Tibial artery (tissue), 4 donors: ENCODE data around the gene CARMIL1.

Source experiments
- DNase-seq, 2 donors: peaks; one replicate each; pipeline ENCODE4 v3.0.0-alpha.2; 2019
- H3K27ac ChIP-seq, 2 donors: fragments of 200-600 bp; sonication (generic) in 1 of 2; 1 replicate in 1 of 2; 2 replicates in 1 of 2; pipeline ENCODE4 v1.5.1; 2018 to 2019; ENCODE audit warnings: mild to moderate bottlenecking in 1 of 2
- H3K27me3 ChIP-seq, 2 donors: fragments of 200-600 bp; sonication (generic) in 1 of 2; one replicate each; pipeline versions ENCODE4 v1.5.1 to v1.6.0; 2016 to 2019
- H3K36me3 ChIP-seq, 3 donors: fragments of 200-600 bp; sonication (generic) in 2 of 3; one replicate each; pipeline ENCODE4 v1.5.1; 2016 to 2019; ENCODE audit warnings: mild to moderate bottlenecking in 2 of 3
- H3K4me1 ChIP-seq, 4 donors: fragments of 200-600 bp; sonication (generic) in 2 of 4; 1 replicate in 3 of 4; 2 replicates in 1 of 4; pipeline ENCODE4 v1.5.1; 2016 to 2019
- H3K4me3 ChIP-seq, 2 donors: fragments of 200-600 bp; sonication (generic) in 1 of 2; 1 replicate in 1 of 2; 2 replicates in 1 of 2; pipeline ENCODE4 v1.5.1; 2018 to 2019; ENCODE audit warnings: mild to moderate bottlenecking in 2 of 2
- H3K9me3 ChIP-seq, 3 donors: fragments of 200-600 bp; sonication (generic) in 1 of 3; one replicate each; pipeline ENCODE4 v1.5.1; 2016 to 2019
- CTCF ChIP-seq, 2 experiments: fragments of 200-600 bp in 1 of 2; fragments of 450-650 bp in 1 of 2; IDR thresholded peaks; one replicate each; pipeline ENCODE4 v1.5.1; 2017 to 2019; ENCODE audit warnings: antibody characterized with exemption in 2 of 2, mild to moderate bottlenecking in 1 of 2, moderate library complexity in 1 of 2
- intact Hi-C: fragments of 100-400 bp; cut with DNase I; formaldehyde crosslinking; loops from one replicate; pipeline ENCODE4 v1.15.0; 2023; ENCODE audit warnings: low total_unique reads

The CARMIL1 gene

GRCh38 chr6:25324066-25324762, 45.0 kb downstream of the CARMIL1 start:
- Histone ChIP-seq H3K36me3 (no peaks in the 10 kb centered on the region), H3K27ac (peak overlapping the region; percentile 3 to 34), H3K9me3 (no peaks in the 10 kb centered on the region), H3K4me3 (no peak overlapping the region), H3K27me3 (no peaks in the 10 kb centered on the region), H3K4me1 (peaks cover 0 to 87% (median 23%) of the 10 kb centered on the region in 4 donors)
- DNase-seq: no peak
- intact Hi-C loops: no loop called here
- no peak for TF ChIP-seq CTCF (IDR thresholded peaks at IDR 0.05)

GRCh38 chr6:25326126-25326525, 47.0 kb downstream of the CARMIL1 start:
- no peaks in the 10 kb centered on the region for H3K36me3 ChIP-seq
- no peaks in the 10 kb centered on the region for H3K9me3 ChIP-seq
- DNase-seq: no peak
- H3K4me3 ChIP-seq: no peak overlapping the region
- no peaks in the 10 kb centered on the region for H3K27me3 ChIP-seq
- H3K27ac ChIP-seq: no peak overlapping the region
- no peak for TF ChIP-seq CTCF (IDR thresholded peaks at IDR 0.05)
- intact Hi-C loops: no loop called here
- H3K4me1 ChIP-seq: peaks cover 0 to 86% (median 24%) of the 10 kb centered on the region in 4 donors

DNA sequence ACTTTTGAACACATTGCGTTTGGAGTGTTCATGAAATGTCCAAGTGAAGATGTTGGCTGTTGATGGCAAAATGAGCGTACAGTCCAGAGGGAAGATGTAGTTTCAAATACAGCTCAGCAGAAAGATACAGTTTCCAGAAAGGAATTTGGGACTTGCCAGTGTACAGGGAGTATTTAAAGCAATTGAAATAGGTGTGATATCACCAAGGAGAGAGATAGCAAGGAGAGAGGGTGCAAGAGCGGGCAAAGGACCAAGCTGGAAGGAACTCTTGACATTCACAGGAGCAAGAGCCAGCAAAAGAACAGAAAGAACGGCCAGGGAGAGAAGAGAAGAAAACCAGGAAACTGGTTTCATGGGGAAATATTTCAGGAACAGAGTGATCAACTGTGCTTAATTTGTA, 47.8 kb downstream of the CARMIL1 start:
- no peaks in the 10 kb centered on the region for H3K27me3 ChIP-seq
- intact Hi-C loops: no loop called here
- no peak overlapping the region for H3K27ac ChIP-seq
- peaks cover 0 to 92% (median 27%) of the 10 kb centered on the region in 4 donors for H3K4me1 ChIP-seq
- no peaks in the 10 kb centered on the region for H3K9me3 ChIP-seq
- H3K4me3 ChIP-seq: no peak overlapping the region
- TF ChIP-seq CTCF (IDR thresholded peaks at IDR 0.05): no peak
- DNase-seq: no peak
- H3K36me3 ChIP-seq: no peaks in the 10 kb centered on the region

DNA sequence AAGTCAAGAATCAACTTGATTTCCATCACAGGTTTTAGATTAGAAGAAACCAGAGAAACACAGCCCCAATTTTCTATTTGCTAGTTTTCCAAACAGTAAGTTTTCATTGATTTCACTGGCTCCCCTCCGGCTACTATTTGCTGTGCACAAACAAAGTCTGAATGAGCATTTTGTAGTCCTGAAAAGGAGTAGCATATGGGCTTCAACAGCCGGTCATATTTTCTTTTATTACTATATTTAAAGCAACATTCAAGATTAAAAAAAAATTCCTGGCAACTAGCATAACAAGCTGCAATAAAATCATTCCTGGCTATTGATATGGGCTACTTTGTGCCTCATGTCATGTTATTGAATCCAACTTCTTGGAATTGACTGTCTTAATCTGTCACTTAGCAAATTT, 48.3 kb downstream of the CARMIL1 start:
- Histone ChIP-seq H3K27ac (no peak overlapping the region), H3K4me3 (no peak overlapping the region), H3K27me3 (no peaks in the 10 kb centered on the region), H3K36me3 (no peaks in the 10 kb centered on the region), H3K4me1 (peaks cover 0 to 95% (median 27%) of the 10 kb centered on the region in 4 donors), H3K9me3 (no peaks in the 10 kb centered on the region)
- intact Hi-C loops: no loop called here
- DNase-seq: no peak
- TF ChIP-seq CTCF (IDR thresholded peaks at IDR 0.05): no peak

GRCh38 chr6:25329161-25329817, 50.1 kb downstream of the CARMIL1 start:
- Histone ChIP-seq H3K27ac (no peak overlapping the region), H3K4me1 (peaks cover 0 to 96% (median 31%) of the 10 kb centered on the region in 4 donors), H3K36me3 (no peaks in the 10 kb centered on the region), H3K4me3 (no peak overlapping the region), H3K27me3 (no peaks in the 10 kb centered on the region), H3K9me3 (no peaks in the 10 kb centered on the region)
- DNase-seq: no peak
- no peak for TF ChIP-seq CTCF (IDR thresholded peaks at IDR 0.05)
- intact Hi-C loops: no loop called here
